B cell (primary cell): ENCODE results near the gene MYOC. TPM values are rescaled to one million over a fixed set of nuclear protein-coding genes. Genes with fewer than 3 reads are reported as not detected.

ENCODE experiments used
- ATAC-seq: fragments of 200-7000 bp; cut with Tn5 transposase; one replicate; pipeline ENCODE4 v1.10.0; 2021; ENCODE audit warnings: low read depth, mild to moderate bottlenecking, moderate number of reproducible peaks, moderate library complexity
- CTCF ChIA-PET: fragments of 350-600 bp; sonication (Branson Sonifier 250); formaldehyde crosslinking; loops from one replicate; lab custom pipeline; 2021; ENCODE audit warnings: antibody characterized with exemption, inconsistent platforms; lab: Charles Lee
- POLR2A ChIA-PET: fragments of 350-600 bp; sonication (Branson Sonifier 250); formaldehyde crosslinking; loops from one replicate; lab custom pipeline; 2021; ENCODE audit warnings: antibody characterized with exemption; lab: Charles Lee
- DNase-seq: peaks from one replicate; pipeline ENCODE4 v3.0.0; 2013
- H2AFZ ChIP-seq: 2 replicates; pipeline ENCODE4 v1.6.1; 2012; ENCODE audit warnings: mild to moderate bottlenecking, low read depth, low read length; ENCODE audit not compliant: insufficient read depth, poor library complexity, severe bottlenecking
- H3K27ac ChIP-seq, 2 donors: 1 replicate in 1 of 2; 2 replicates in 1 of 2; pipeline ENCODE4 v1.5.1; 2012 to 2013; ENCODE audit warnings: low read length in 2 of 2, mild to moderate bottlenecking in 2 of 2, moderate library complexity in 1 of 2
- H3K27me3 ChIP-seq, 4 experiments: fragments of 200-600 bp in 1 of 4; sonication (generic) in 1 of 4; replicated peaks in 1 of 4; 1 replicate in 2 of 4; 2 replicates in 2 of 4; pipeline versions ENCODE4 v1.6.1 to v1.7.0; 2013 to 2016; ENCODE audit warnings: low read length in 3 of 4, mild to moderate bottlenecking in 2 of 4, mixed read lengths in 1 of 4, moderate library complexity in 1 of 4; ENCODE audit not compliant: insufficient read depth in 4 of 4, control insufficient read depth in 3 of 4; ENCODE audit errors: control extremely low read depth in 1 of 4
- H3K36me3 ChIP-seq, 2 experiments: replicated peaks in 1 of 2; 1 replicate in 1 of 2; 2 replicates in 1 of 2; pipeline versions ENCODE4 v1.6.1 to v1.7.1; 2013; ENCODE audit warnings: low read length in 1 of 2; ENCODE audit not compliant: insufficient read depth in 2 of 2, control insufficient read depth in 1 of 2; ENCODE audit errors: control extremely low read depth in 1 of 2, extremely low read depth in 1 of 2
- H3K4me1 ChIP-seq, 2 donors: fragments of 200-600 bp in 1 of 2; sonication (generic) in 1 of 2; 1 replicate in 1 of 2; 2 replicates in 1 of 2; pipeline versions ENCODE4 v1.5.1 to v1.6.1; 2013 to 2017; ENCODE audit warnings: low read length in 2 of 2; ENCODE audit not compliant: control insufficient read depth in 2 of 2, insufficient read depth in 2 of 2
- H3K4me2 ChIP-seq: replicated peaks from 2 replicates; pipeline ENCODE3; 2012; ENCODE audit warnings: mild to moderate bottlenecking, low read depth, low read length; ENCODE audit not compliant: poor library complexity, severe bottlenecking
- H3K4me3 ChIP-seq, 5 experiments: fragments of 200-600 bp in 1 of 5; sonication (generic) in 1 of 5; 1 replicate in 3 of 5; 2 replicates in 2 of 5; pipeline versions ENCODE4 v1.5.1 to v1.7.0; 2011 to 2016; ENCODE audit warnings: low read length in 4 of 5, mild to moderate bottlenecking in 4 of 5, low read depth in 2 of 5, control low read depth in 1 of 5, moderate library complexity in 1 of 5; ENCODE audit not compliant: insufficient read depth in 1 of 5; ENCODE audit errors: control extremely low read depth in 1 of 5, extremely low read depth in 1 of 5
- H3K79me2 ChIP-seq: fragments of 200-600 bp; sonication (generic); one replicate; pipeline ENCODE4 v1.6.0; 2016; ENCODE audit warnings: low read length; ENCODE audit not compliant: control insufficient read depth, insufficient read depth
- H3K9ac ChIP-seq: fragments of 200-600 bp; sonication (generic); 2 replicates; pipeline ENCODE4 v1.6.1; 2017; ENCODE audit warnings: mild to moderate bottlenecking, low read length, moderate library complexity
- H3K9me3 ChIP-seq, 3 donors: one replicate each; pipeline versions ENCODE4 v1.6.1 to v1.7.1; 2013; ENCODE audit warnings: low read length in 2 of 3; ENCODE audit not compliant: control insufficient read depth in 2 of 3, insufficient read depth in 1 of 3; ENCODE audit errors: control extremely low read depth in 1 of 3
- H4K20me1 ChIP-seq: 2 replicates; pipeline ENCODE4 v1.6.0; 2012; ENCODE audit warnings: mild to moderate bottlenecking, low read length; ENCODE audit not compliant: insufficient read depth, control insufficient read depth, poor library complexity, severe bottlenecking
- H3K27ac Mint-ChIP-seq: one replicate; pipeline ENCODE4 v1.8.0; 2021; ENCODE audit warnings: mixed read lengths
- H3K27me3 Mint-ChIP-seq: one replicate; pipeline ENCODE4 v1.8.0; 2021; ENCODE audit warnings: mixed read lengths
- H3K4me1 Mint-ChIP-seq: one replicate; pipeline ENCODE4 v1.8.0; 2021; ENCODE audit warnings: mixed read lengths
- H3K4me3 Mint-ChIP-seq: one replicate; pipeline ENCODE4 v1.8.0; 2021; ENCODE audit warnings: mixed read lengths
- H3K9me3 Mint-ChIP-seq: one replicate; pipeline ENCODE4 v1.8.0; 2022; ENCODE audit warnings: mixed read lengths; ENCODE audit not compliant: insufficient read depth
- EZH2 ChIP-seq: IDR thresholded peaks from 2 replicates; pipeline ENCODE4 v1.6.1; 2012; ENCODE audit warnings: borderline replicate concordance, low read depth, mild to moderate bottlenecking, moderate library complexity, low read length; ENCODE audit not compliant: insufficient read depth, poor library complexity, severe bottlenecking
- WGBS: methylation state at CpG from one replicate; pipeline ENCODE4 v1.1.5; 2013; ENCODE audit warnings: missing lambda C conversion rate; ENCODE audit not compliant: insufficient coverage; 5-methylcytosine and 5-hydroxymethylcytosine counted together
- intact Hi-C: fragments of 100-400 bp; cut with micrococcal nuclease; formaldehyde crosslinking; loops from one replicate; pipeline ENCODE4 v1.10.0; 2022
- polyA plus RNA-seq: library from polyadenylated mRNA; depleted of rRNA; stranded (reverse); fragments of >200 nt; gene quantifications from 2 replicates; pipeline ENCODE4 v1.2.3, GENCODE V29; 2012
- total RNA-seq, 2 donors: library from RNA; stranded (reverse); fragments of 120-200 nt in 1 of 2; gene quantifications; 1 replicate in 1 of 2; 2 replicates in 1 of 2; pipeline versions ENCODE4 v1.2.3 to v1.2.4, GENCODE V29; 2013 to 2022
- TF ChIP-seq, protein P1 (sequence below): fragments of 200-600 bp; IDR thresholded peaks from one replicate; pipeline ENCODE4 v1.8.0; 2022; ENCODE audit warnings: antibody characterized with exemption, mild to moderate bottlenecking

Gene MYOC
- total and polyA plus RNA-seq, 2 donors (not counting 1 experiment from before 2014, with no cell fraction given), result not detected

DNA sequence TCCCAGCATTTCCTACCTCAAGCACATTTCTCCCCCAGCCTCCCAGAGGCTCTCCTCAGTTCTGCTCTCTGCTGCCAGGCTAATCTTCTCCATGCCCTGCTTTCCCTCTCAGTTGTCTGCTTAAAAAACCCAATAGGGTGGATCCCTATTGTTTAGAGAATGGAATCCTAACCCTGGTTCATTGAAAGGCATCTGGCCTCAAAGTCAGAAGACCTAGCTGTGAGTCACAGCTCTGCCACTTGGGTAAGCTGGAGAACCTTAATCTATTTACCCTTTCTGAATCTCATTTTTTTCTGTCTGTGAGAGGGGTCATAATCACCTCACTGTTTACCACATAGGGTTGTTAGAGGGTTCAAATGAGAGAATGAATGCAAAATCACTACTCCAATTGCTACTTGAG is 12.5 kb upstream of the MYOC start:
- ChIA-PET POLR2A (no interaction called here), CTCF (no interaction called here)
- peaks cover 7% of the 10 kb centered on the region for H3K27me3 Mint-ChIP-seq
- DNase-seq (no peak), ATAC-seq (no peak)
- H3K4me3 Mint-ChIP-seq, result no peak overlapping the region
- H3K27ac Mint-ChIP-seq, result no peak overlapping the region
- Histone ChIP-seq H3K4me1 (no peaks in the 10 kb centered on the region), H3K36me3 (no peaks in the 10 kb centered on the region), H3K27me3 (no peaks in the 10 kb centered on the region), H3K27ac (no peak overlapping the region), H3K4me3 (no peak overlapping the region), H3K79me2 (no peaks in the 10 kb centered on the region), H3K4me2 (no peak overlapping the region), H3K9me3 (no peaks in the 10 kb centered on the region), H4K20me1 (no peaks in the 10 kb centered on the region), H2AFZ (no peak overlapping the region), H3K9ac (no peak overlapping the region)
- no peaks in the 10 kb centered on the region for H3K4me1 Mint-ChIP-seq
- intact Hi-C loops, result no loop called here
- H3K9me3 Mint-ChIP-seq, result no peaks in the 10 kb centered on the region
- no peak for TF ChIP-seq EZH2
- TF ChIP-seq, protein P1, sequence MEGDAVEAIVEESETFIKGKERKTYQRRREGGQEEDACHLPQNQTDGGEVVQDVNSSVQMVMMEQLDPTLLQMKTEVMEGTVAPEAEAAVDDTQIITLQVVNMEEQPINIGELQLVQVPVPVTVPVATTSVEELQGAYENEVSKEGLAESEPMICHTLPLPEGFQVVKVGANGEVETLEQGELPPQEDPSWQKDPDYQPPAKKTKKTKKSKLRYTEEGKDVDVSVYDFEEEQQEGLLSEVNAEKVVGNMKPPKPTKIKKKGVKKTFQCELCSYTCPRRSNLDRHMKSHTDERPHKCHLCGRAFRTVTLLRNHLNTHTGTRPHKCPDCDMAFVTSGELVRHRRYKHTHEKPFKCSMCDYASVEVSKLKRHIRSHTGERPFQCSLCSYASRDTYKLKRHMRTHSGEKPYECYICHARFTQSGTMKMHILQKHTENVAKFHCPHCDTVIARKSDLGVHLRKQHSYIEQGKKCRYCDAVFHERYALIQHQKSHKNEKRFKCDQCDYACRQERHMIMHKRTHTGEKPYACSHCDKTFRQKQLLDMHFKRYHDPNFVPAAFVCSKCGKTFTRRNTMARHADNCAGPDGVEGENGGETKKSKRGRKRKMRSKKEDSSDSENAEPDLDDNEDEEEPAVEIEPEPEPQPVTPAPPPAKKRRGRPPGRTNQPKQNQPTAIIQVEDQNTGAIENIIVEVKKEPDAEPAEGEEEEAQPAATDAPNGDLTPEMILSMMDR, result no peak

DNA sequence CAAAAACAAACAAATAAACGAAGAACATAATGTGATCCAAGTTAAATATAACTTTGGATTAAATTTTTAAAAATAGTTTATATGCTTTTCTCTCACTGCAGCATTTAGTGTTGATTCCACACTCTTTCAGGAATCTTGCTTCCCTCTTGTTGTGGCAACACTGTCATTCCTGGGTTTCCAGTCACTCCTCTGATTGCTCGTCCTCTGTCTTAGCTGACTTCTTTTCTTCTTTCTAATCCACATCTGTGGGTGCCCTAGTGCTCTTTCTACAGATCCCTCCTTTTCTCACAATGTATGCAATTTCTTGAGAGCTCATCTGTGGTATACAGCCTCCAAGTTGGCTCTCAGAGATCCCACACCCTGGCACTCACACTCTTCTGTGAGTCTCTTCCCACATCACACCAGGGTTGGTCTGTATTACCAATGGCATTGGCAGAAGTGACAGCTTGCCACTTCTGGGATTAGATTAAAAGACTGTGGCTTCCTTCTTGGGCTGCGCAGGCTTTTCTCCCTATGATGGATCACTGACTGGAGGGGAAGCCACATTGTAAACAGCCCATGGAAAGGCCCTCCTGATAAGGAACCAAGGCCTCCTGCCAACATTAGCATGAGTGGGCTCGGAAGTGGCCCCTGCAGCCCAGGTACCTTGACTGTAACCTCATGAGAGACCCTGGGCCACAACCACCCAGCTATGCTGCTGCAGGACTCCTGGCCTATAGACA is 11.5 kb upstream of the MYOC start:
- Mint-ChIP-seq H3K9me3 (no peaks in the 10 kb centered on the region), H3K4me1 (no peaks in the 10 kb centered on the region), H3K27me3 (peaks cover 7% of the 10 kb centered on the region), H3K4me3 (no peak overlapping the region), H3K27ac (no peak overlapping the region)
- no peaks in the 10 kb centered on the region for H3K36me3 ChIP-seq
- no peak overlapping the region for H3K4me3 ChIP-seq
- no peaks in the 10 kb centered on the region for H4K20me1 ChIP-seq
- no peaks in the 10 kb centered on the region for H3K9me3 ChIP-seq
- 70% methylated on average over 2 of the region's 4 CpGs for WGBS
- CTCF ChIA-PET, result no interaction called here
- no peak overlapping the region for H2AFZ ChIP-seq
- H3K9ac ChIP-seq, result no peak overlapping the region
- no peak for TF ChIP-seq EZH2
- TF ChIP-seq, protein P1, result no peak
- H3K27ac ChIP-seq, result no peak overlapping the region
- ATAC-seq (no peak), DNase-seq (no peak)
- intact Hi-C loops, result no loop called here
- no peaks in the 10 kb centered on the region for H3K27me3 ChIP-seq
- no peak overlapping the region for H3K4me2 ChIP-seq
- POLR2A ChIA-PET, result no interaction called here
- no peaks in the 10 kb centered on the region for H3K4me1 ChIP-seq
- H3K79me2 ChIP-seq, result no peaks in the 10 kb centered on the region
